SKM-1 (cell line): ENCODE measurements around the gene EGR2.
"Not testable (repeated sequence)": the region's sequence is repeated elsewhere in the genome, so short reads cannot be mapped to it uniquely, and the experiment has no call there.

Source experiments
- DNase-seq: peaks from one replicate; lab custom pipeline; 2025; ENCODE audit not compliant: unreplicated experiment; lab: John Stamatoyannopoulos, UW

EGR2 gene

DNA sequence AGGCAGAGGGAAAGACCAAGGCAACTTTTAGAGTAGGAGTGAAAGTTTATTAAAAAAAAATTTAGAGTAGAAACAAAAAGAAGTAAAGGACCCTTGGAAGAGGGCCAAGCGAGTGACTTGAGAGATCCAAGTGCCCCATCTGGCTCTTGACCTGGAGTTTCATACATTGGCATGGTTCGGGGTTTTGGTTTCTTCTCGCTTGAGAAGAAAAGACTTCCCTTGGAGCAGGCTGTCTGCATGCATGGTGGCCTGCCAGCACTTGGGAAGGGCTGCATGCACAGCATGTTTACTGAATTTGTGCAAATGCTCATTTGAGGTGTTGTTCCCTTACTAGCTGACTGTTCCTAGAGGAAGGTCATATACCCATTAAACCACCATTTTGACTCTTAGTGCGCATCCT lies 20.4 kb downstream of the EGR2 start:
- DNase-seq = no peak

DNA sequence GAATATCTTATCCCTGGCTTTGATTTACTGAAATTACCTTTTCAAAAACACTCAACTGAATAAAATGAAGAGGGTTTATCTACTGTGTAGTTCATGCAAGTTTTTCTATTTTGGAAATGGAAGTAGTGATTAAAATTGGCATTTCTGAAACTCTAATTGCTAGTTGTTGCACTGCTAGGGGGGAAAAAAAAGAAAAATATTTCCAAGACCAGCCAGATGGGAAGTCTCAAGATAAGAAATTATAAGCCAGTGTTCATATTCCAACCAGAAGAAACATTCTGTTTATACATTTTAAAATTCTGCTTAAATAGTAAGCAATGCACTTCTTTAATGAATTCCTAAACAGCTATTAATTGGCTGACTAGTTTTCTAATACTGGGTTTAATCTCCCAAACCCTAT lies 21.1 kb downstream of the EGR2 start:
- no peak for DNase-seq

DNA sequence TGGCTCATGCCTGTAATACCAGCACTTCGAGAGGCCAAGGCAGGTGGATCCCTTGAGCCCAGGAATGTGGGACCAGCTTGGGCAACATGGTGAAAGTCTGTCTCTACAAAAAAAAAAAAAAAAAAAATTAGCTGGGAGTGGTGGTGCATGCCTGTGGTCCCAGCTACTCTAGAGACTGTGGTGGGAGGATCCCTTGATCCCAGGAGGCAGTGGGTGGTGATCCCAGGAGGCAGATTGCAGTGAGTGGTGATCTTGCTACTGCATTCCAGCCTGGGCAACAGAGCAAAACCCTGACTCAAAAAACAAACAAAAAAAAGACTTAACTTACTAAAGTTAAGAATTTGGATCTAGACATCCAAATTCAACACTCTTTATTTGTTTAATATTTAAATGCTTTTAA lies 21.9 kb downstream of the EGR2 start:
- no peak for DNase-seq

GRCh38 chr10:62792261-62792660 lies 23.9 kb downstream of the EGR2 start:
- DNase-seq = no peak

DNA sequence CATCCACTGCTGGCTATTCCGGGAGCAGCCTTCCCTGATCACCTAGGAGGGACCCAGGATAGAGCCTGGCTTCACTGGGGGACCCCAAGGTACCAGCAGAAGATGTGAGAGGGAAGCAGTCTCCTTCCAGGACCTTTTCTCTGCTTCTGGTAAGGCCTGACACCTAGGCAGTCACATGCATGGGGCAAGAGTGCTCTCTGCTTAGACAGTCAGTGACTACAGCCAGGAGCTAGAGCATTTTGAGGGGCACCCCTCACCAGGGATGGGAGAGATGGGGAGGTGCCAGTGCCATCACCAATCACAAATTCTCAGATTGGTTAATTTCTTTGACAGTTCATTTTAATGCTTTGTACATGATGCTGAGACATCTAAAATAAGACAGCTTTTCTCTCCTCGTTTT lies 25.6 kb downstream of the EGR2 start:
- no peak for DNase-seq

- no peak for DNase-seq
Observed at GRCh38 chr10:62790019-62790555, 26.1 kb downstream of the EGR2 start.

GRCh38 chr10:62788861-62789467 lies 27.2 kb downstream of the EGR2 start:
- no peak for DNase-seq

DNA sequence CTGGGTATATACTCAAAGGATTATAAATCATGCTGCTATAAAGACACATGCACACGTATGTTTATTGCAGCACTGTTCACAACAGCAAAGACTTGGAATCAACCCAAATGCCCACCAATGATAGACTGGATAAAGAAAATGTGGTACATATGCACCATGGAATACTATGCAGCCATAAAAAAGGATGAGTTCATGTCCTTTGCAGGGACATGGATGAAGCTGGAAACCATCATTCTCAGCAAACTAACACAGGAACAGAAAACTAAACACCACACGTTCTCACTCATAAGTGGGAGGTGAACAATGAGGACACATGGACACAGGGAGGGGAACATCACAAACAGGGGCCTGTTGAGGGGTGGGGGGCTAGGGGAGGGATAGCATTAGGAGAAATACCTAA lies 27.9 kb downstream of the EGR2 start:
- not testable (repeated sequence) for DNase-seq

DNA sequence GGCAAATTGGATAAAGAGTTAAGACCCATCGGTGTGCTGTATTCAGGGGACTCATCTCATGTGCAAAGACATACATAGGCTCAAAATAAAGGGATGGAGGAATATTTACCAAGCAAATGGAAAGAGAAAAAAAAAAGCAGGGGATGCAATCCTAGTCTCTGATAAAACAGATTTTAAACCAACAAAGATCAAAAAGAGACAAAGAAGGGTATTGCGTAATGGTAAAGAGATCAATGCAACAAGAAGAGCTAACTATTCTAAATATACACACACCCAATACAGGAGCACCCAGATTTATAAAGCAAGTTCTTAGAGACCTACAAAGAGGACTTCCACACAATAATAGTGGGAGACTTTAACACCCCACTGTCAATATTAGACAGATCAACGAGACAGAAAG lies 31.6 kb downstream of the EGR2 start:
- DNase-seq = not testable (repeated sequence)

DNA sequence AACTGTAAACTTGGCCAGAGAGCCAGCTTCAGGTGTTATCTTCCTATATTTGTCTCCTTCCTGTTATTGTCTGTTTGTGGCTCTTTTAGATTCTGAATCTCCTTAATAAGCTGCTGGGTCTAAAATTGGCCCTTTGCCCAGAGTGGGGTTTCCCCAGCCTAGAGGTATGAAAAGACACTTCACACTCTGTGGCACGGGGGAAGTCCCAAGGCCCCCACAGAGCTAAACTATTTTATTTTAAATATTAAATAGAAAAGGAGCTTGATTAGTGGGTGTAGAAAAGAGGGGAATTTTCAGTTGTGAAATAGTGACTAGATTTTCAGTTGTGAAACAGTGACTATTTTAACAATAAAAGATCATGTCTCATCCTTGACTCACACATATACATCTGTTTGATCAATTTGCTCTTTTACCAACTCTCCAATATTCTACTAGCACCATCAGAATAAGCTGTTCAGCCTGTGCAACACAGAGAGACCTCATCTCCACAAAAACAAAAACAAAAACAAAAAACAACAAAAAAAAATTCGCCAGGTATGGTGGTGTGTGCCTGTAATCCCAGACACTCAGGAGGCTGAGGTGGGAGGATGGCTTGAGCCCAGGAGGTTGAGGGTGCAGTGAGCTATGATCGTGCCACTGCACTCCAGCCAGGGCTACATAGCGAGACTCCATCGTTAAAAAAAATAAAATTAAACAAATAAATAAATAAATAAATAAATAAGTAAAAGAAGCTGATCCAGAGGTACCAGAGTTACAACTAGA lies 36.5 kb downstream of the EGR2 start:
- no peak for DNase-seq

DNA sequence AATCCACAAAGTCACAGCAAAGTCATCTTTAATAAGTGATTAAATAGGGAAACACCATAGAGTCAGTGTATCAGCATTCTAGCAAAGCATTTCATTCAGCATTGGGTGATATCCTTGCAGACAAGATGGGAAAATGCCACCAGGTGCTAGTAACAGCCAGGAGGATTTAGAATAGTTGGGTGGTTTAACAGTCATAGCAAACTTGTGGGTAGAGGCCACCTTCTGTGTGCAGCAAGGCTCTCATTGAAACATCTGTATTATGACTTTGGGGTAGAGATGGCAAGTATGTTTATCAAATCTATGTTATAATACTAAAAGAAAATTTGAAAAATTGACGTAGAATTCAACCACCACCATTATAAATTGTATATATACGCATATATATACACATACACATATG lies 38.0 kb downstream of the EGR2 start:
- no peak for DNase-seq

DNA sequence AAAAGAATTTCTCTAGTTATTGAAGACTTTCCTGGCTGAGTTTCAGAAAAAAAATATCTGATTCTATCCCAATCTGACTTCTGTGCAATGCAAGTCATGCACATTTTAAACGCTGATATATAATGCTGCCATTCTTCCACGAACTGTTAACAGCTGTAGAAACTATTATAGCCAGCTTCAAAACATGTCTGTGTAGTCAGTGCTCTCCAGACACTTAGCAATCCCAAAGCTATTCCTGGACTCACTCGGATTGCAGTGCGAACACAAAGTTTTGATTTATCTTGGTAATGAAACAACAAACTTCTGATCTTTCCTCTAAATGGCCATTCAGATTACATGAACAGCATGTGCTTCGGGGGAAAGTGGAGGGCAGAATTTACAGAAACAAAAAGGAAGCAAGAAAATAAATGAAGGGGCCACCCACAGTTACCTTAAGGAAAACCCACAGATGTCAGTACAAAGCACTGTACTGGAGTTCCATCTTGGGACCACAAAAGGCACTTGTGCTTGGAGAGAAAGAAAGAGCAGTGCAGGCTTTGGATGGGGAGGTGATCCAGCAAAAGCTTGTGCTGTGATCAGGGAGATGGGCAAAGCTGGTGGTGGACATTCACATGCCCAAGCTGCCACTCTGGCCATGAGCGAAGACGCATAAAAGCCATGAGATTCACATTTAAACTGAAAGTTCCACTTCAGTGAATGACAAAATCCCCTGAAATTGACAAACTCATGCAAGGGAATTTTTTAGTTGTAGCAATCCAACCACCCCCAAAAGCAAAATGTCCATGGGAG lies 43.8 kb downstream of the EGR2 start:
- no peak for DNase-seq

GRCh38 chr10:62769574-62770242 lies 46.5 kb downstream of the EGR2 start:
- DNase-seq = no peak

DNA sequence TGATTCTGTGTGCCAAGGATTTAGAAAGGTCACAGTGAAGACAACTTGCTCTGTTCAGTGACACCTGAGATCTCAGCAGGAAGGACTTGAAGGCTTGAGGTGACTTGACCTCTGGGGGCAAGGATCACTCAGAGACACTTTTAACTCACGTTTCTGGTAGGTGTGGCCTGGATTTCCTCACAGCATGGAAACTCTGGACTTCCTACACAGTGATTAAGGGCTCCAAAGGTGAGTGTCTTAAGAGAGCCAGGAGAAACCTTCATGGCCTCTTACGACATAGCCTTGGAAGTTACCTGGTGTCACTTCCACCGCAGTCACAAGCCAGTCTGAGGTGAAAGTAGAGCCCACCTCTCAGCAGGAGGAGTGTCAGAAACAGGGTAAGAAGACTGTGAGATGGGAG lies 49.8 kb downstream of the EGR2 start:
- DNase-seq = no peak

- no peak for DNase-seq
Observed at GRCh38 chr10:62765726-62766125, 50.4 kb downstream of the EGR2 start.

GRCh38 chr10:62764011-62764410 lies 52.2 kb downstream of the EGR2 start:
- DNase-seq = no peak

- DNase-seq = no peak
Observed at GRCh38 chr10:62763155-62763554, 53.0 kb downstream of the EGR2 start.
